ENCODE measurements around the gene DDX53.

The DDX53 gene

DNA sequence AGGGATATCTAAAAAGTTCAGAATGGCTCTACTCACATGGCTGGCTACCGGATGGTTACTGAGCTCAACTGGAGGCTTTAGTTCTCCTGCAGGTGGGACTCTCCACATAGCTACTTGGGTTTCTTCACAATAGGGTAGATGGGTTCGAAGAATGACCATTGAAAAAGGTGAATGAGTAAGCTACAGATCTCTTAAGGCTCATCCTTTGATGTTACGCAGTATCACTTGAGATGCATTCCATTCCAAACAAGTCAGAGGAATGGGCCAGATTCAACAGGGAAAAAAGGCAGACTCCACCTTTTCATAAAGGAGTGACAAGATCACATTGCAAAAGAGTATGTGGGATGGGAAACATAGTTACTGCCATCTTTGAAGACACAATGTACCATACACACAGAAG lies 52.6 kb downstream of the DDX53 start:
- DNase-seq (ENCODE audit: low spot score), result no peak

Measured in putamen (tissue), 1 donor.